Measurements from ENCODE around the gene YBX3. TPM values are rescaled to one million over a fixed set of nuclear protein-coding genes. Genes with fewer than 3 reads are reported as not detected.

Gene YBX3
- total and polyA plus RNA-seq, 2 of the 4 experiments (the other 2 are of a cell fraction), result 33.7 to 132 TPM

DNA sequence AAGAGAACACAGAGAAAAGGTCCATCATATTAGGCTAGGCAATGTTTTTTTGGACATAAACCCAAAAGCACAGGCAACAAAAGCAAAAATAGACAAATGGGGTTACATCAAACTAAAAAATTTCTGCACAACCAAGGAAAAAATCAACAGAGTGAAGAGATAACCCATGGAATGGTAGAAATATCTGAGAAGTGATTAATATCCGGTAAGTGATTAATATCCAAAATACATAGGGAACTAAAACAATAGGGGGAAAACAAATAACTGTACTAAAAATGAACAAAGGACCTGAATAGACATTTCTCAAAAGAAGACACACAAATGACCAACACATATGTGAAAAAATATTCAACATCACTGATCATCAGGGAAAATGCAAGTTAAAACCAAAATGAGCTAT, 53.6 kb downstream of the YBX3 start:
- Histone ChIP-seq H2AK9ac (replicated peaks; ENCODE audit: low read depth, low read length, poor library complexity) (no peak overlapping the region), H3K4ac (ENCODE audit: low read depth, low read length) (no peak overlapping the region), H2BK5ac (ENCODE audit: low read depth, low read length, poor library complexity, severe bottlenecking) (no peak overlapping the region), H4K8ac (ENCODE audit: low read depth in 2 of 2, low read length in 2 of 2) (no peak overlapping the region), H3K9me1 (ENCODE audit: insufficient read depth, low read length) (no peaks in the 10 kb centered on the region), H3K4me3 (ENCODE audit: insufficient read depth, low read depth, low read length) (no peak overlapping the region), H3K4me2 (ENCODE audit: low read depth, low read length) (no peak overlapping the region), H3K79me1 (ENCODE audit: low read depth in 1 of 2, low read length in 2 of 2) (no peaks in the 10 kb centered on the region), H3K9ac (ENCODE audit: low read depth, low read length) (no peak overlapping the region), H4K91ac (ENCODE audit: insufficient read depth, low read depth, low read length) (no peak overlapping the region), H3K4me1 (ENCODE audit: control insufficient read depth, insufficient read depth, low read length) (no peaks in the 10 kb centered on the region), H3K14ac (replicated peaks; ENCODE audit: low read depth, low read length) (no peak overlapping the region), H2BK120ac (ENCODE audit: low read depth, low read length) (no peak overlapping the region), H3K27me3 (ENCODE audit: control insufficient read depth, insufficient read depth, low read length) (peaks cover 10% of the 10 kb centered on the region), H4K5ac (ENCODE audit: low read depth, low read length) (no peak overlapping the region), H2BK20ac (ENCODE audit: low read depth, low read length) (no peak overlapping the region), H3K56ac (ENCODE audit: extremely low read depth, insufficient read depth, low read length) (no peak overlapping the region), H3K27ac (ENCODE audit: insufficient read depth, low read length) (no peak overlapping the region), H3K18ac (ENCODE audit: low read depth, low read length) (no peak overlapping the region), H3K9me3 (ENCODE audit: control insufficient read depth, insufficient read depth, low read length) (no peaks in the 10 kb centered on the region), H3K23ac (ENCODE audit: low read depth, low read length) (no peak overlapping the region), H2BK15ac (ENCODE audit: low read depth, low read length) (no peak overlapping the region), H4K20me1 (ENCODE audit: insufficient read depth, low read length) (no peaks in the 10 kb centered on the region), H2AK5ac (ENCODE audit: low read depth, low read length) (no peak overlapping the region), H2AFZ (replicated peaks; ENCODE audit: low read length, poor library complexity) (no peak overlapping the region), H3K36me3 (ENCODE audit: control insufficient read depth, insufficient read depth, low read length) (no peaks in the 10 kb centered on the region)
- DNase-seq (no peak), ATAC-seq (ENCODE audit: low read depth) (no peak)
- WGBS, 2 experiments (ENCODE audit: extremely low coverage in 2 of 2, insufficient read length in 1 of 2), result no CpG with 5 or more reads among the region's 1 CpG
- BruUV-seq (replicated peaks), result no TSS peak
- in situ Hi-C loops (cut with MboI; ENCODE audit: low sequenced_read_pairs), result no loop called here
- intact Hi-C loops (cut with micrococcal nuclease), result loop anchor here (5.0 kb wide), 1 partner anchor 47 kb away; no protein-coding TSS in a partner anchor
- TF ChIP-seq MXI1 (IDR thresholded peaks at IDR 0.05; ENCODE audit: borderline replicate concordance, low read depth, low read length) (no peak), SMC3 (IDR thresholded peaks at IDR 0.05; ENCODE audit: low read depth, low read length) (no peak), MAFK (IDR thresholded peaks at IDR 0.05; ENCODE audit: low read depth, low read length) (no peak), CTCF (conservative IDR thresholded peaks at IDR 0.05; ENCODE audit: low read depth, low read length) (no peak), FOS (IDR thresholded peaks at IDR 0.05; ENCODE audit: low read depth, low read length) (no peak), CHD1 (IDR thresholded peaks at IDR 0.05; ENCODE audit: low read depth, low read length) (no peak), BHLHE40 (IDR thresholded peaks at IDR 0.05; ENCODE audit: low read depth, low read length) (no peak), MAZ (IDR thresholded peaks at IDR 0.05; ENCODE audit: borderline replicate concordance, low read depth, low read length) (no peak), RAD21 (IDR thresholded peaks at IDR 0.05; ENCODE audit: low read length) (no peak), NFE2L2 (IDR thresholded peaks at IDR 0.05; ENCODE audit: low read depth, low read length) (no peak), POLR2A (IDR thresholded peaks at IDR 0.05; ENCODE audit: low read depth, low read length) (no peak), CEBPB (IDR thresholded peaks at IDR 0.05; ENCODE audit: low read depth, low read length) (no peak), RFX5 (IDR thresholded peaks at IDR 0.05; ENCODE audit: low read depth, low read length) (no peak)
- TF ChIP-seq, protein P1, sequence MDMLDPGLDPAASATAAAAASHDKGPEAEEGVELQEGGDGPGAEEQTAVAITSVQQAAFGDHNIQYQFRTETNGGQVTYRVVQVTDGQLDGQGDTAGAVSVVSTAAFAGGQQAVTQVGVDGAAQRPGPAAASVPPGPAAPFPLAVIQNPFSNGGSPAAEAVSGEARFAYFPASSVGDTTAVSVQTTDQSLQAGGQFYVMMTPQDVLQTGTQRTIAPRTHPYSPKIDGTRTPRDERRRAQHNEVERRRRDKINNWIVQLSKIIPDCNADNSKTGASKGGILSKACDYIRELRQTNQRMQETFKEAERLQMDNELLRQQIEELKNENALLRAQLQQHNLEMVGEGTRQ (IDR thresholded peaks at IDR 0.05; ENCODE audit: low read depth, low read length), result no peak
- TF ChIP-seq, protein P2, sequence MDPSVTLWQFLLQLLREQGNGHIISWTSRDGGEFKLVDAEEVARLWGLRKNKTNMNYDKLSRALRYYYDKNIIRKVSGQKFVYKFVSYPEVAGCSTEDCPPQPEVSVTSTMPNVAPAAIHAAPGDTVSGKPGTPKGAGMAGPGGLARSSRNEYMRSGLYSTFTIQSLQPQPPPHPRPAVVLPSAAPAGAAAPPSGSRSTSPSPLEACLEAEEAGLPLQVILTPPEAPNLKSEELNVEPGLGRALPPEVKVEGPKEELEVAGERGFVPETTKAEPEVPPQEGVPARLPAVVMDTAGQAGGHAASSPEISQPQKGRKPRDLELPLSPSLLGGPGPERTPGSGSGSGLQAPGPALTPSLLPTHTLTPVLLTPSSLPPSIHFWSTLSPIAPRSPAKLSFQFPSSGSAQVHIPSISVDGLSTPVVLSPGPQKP (IDR thresholded peaks at IDR 0.05; ENCODE audit: borderline replicate concordance, low read depth, low read length), result no peak
- dilution Hi-C loops (cut with HindIII; ENCODE audit: low sequenced_read_pairs, unreplicated experiment), result no loop called here
- POLR2A ChIA-PET (ENCODE audit: unreplicated experiment), result no interaction called here
- CTCF ChIA-PET, result interaction anchor here (1.7 kb wide), 1 partner anchor 81 kb away, joined by 4 read pairs; no protein-coding TSS in a partner anchor

Measured in IMR-90 (cell line).